ENCODE measurements around the gene RPL3.
"Not testable (repeated sequence)": the region's sequence is repeated elsewhere in the genome, so short reads cannot be mapped to it uniquely, and the experiment has no call there.

RPL3 gene

DNA sequence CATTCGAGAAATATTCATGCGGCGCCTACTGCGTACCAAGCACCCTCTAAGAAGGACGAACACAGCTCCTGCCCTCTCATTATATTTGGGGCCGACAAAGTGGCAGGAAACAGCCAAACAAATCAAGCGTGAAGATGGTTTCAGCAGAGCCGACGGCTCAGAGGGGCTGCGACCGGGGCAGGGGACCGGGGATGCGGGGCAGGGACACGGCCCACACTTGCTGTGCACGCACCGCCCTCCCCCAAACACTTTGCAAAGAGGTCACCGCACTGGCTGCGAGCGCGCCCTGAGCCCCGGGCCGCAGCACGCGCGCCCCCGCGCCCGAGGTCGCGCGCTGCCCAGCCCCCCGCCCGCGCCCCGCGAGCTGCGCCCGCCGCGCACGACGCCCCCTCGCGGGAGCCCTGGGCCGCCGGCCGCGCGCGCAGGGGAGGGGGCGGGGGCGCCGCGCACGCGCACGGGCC, 30.1 kb upstream of the RPL3 start:
- peak overlapping the region; percentile 74 for H3K4me3 ChIP-seq (ENCODE audit: low read length)
- H3K27ac ChIP-seq (ENCODE audit: low read depth, low read length), result peak overlapping the region; percentile 61

DNA sequence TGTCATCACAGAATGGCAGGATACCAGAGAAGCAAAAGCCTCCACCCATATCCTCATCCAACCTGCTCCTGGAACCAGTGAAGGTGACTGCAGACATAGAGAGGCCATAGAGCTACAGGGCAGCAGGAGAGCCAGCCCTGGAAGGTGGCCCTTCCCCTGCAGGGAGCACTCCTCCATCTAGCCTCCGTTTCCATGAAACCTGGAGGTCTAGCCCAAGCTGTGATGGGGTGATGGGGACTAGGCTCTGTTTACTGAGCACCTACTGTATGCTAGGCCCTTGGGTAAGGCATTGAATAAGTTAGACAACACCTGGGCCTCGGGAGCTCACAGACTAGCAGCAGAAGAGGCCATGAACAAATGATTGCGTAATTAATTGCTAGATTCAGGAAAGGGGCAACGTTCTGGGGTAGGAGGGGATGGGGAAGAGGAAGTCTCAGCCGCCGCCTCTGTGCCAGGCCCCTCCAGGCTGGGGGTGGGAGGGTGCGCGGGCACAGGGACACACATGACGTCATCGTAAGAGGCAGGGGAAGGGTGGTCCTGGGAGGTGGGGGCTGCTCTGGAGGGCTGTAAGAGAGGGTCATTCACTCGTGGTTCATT, 29.6 kb upstream of the RPL3 start:
- Histone ChIP-seq H3K4me1 (ENCODE audit: control insufficient read depth, insufficient read depth, low read length) (peaks cover 7% of the 10 kb centered on the region), H3K9ac (ENCODE audit: low read length) (peak overlapping the region; percentile 62), H3K36me3 (ENCODE audit: control insufficient read depth, insufficient read depth, low read length) (no peaks in the 10 kb centered on the region), H3K4me3 (ENCODE audit: low read length) (peak overlapping the region; percentile 74), H3K27me3 (ENCODE audit: control insufficient read depth, insufficient read depth, low read length) (no peaks in the 10 kb centered on the region), H3K27ac (ENCODE audit: low read depth, low read length) (peak overlapping the region; percentile 56)

More for the DNA sequence above, 30.1 kb upstream of the RPL3 start:
- Histone ChIP-seq H3K36me3 (ENCODE audit: control insufficient read depth, insufficient read depth, low read length) (no peaks in the 10 kb centered on the region), H3K9ac (ENCODE audit: low read length) (peak overlapping the region; percentile 62), H3K4me1 (ENCODE audit: control insufficient read depth, insufficient read depth, low read length) (peaks cover 7% of the 10 kb centered on the region), H3K27me3 (ENCODE audit: control insufficient read depth, insufficient read depth, low read length) (no peaks in the 10 kb centered on the region)

DNA sequence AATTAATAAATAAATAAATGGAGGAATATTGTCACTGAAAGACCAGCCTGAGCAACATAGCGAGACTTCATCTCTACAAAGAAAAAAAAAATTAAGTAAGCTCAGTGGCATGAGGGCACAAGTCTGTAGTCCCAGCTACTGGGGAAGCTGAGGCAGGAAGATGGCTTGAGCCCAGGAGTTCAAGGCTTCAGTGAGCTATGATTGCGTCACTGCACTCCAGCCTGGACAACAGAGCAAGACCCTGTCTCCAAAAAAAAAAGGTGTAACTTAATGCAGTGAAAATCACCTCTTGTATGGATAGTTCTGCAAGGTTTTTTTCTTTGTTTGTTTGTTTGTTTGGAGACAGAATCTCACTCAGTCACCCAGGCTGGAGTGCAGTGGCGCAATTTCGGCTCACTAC, 25.8 kb upstream of the RPL3 start:
- Histone ChIP-seq H3K9ac (ENCODE audit: low read length) (no peak overlapping the region), H3K4me3 (ENCODE audit: low read length) (no peak overlapping the region), H3K27me3 (ENCODE audit: control insufficient read depth, insufficient read depth, low read length) (no peaks in the 10 kb centered on the region), H3K27ac (ENCODE audit: low read depth, low read length) (no peak overlapping the region), H3K4me1 (ENCODE audit: control insufficient read depth, insufficient read depth, low read length) (peaks cover 5% of the 10 kb centered on the region), H3K36me3 (ENCODE audit: control insufficient read depth, insufficient read depth, low read length) (no peaks in the 10 kb centered on the region)

DNA sequence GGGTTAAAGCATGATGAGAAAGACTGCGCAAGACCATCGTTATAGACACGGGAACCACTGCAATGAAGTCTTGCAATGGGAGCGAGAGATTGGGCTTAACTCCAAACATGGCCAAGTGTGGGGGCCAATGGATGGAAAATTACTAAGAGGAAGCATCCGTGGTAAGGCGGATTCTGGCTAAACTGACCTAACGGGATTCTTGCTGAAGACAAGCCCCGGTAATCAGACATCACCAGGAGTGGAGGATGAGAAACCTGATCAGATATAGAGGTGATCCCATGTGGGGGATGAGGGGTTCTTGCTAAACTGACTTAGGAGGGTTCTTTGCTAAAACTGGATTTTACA, 24.6 kb upstream of the RPL3 start:
- no peak overlapping the region for H3K4me3 ChIP-seq (ENCODE audit: low read length)
- H3K27me3 ChIP-seq (ENCODE audit: control insufficient read depth, insufficient read depth, low read length), result no peaks in the 10 kb centered on the region
- no peak overlapping the region for H3K27ac ChIP-seq (ENCODE audit: low read depth, low read length)
- no peak overlapping the region for H3K9ac ChIP-seq (ENCODE audit: low read length)
- H3K4me1 ChIP-seq (ENCODE audit: control insufficient read depth, insufficient read depth, low read length), result peaks cover 2% of the 10 kb centered on the region
- no peaks in the 10 kb centered on the region for H3K36me3 ChIP-seq (ENCODE audit: control insufficient read depth, insufficient read depth, low read length)

DNA sequence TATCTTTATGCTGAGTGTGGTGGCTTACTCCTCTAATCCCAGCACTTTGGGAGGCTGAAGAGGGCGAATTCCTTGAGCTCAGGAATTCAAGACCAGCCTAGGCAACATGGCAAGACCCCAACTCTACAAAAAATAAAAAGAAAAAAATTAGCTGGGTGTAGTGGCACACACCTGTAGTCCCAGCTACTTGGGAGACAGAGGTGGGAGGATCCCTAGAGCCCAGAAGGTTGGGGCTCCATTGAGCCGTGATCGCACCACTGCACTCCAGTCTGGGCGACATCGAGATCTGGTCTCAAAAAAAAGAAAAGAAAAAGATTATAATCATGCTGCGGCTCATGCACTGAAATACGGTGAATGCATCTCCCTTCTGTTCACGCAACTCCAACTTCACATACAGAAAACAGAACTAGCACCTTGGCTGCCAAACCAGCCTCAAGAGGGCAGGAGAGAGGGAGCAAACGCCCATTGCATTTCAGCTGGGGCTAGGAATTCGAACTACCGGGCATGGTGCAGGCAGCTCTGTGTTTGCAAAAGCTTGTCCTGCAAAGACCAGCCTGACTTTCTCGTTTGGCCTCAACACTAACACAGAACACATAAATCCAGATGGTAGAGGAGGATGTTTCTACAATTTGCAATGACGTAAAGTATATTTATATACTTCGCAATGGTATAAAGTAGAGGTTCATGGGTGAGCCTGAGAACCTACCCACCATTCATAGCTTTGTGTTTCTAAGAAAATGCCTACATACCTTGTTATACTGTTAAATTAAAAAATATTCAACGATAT, 24.0 kb upstream of the RPL3 start:
- H3K27ac ChIP-seq (ENCODE audit: low read depth, low read length), result no peak overlapping the region
- H3K4me1 ChIP-seq (ENCODE audit: control insufficient read depth, insufficient read depth, low read length), result no peaks in the 10 kb centered on the region
- no peak overlapping the region for H3K4me3 ChIP-seq (ENCODE audit: low read length)
- H3K9ac ChIP-seq (ENCODE audit: low read length), result no peak overlapping the region
- H3K27me3 ChIP-seq (ENCODE audit: control insufficient read depth, insufficient read depth, low read length), result no peaks in the 10 kb centered on the region
- H3K36me3 ChIP-seq (ENCODE audit: control insufficient read depth, insufficient read depth, low read length), result no peaks in the 10 kb centered on the region

DNA sequence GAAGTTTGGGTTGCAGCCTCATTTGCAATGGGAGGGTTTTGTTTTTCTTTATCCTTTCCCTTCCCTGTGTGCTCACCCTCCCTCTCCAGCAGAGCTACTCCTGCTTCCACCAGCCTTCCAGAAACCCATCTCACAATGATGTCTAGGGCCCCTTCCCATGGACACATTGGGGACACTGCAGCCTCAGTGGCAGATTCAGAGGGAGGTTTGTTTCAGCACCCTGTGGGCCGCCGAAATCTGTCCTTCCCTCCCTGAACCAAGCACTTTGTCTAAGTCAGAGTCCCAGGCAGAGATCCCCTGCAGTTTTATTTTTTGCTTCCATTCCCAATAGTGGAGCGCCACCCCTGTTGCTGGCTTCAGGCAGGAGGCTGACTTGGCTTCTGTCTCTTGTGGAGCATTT, 21.8 kb upstream of the RPL3 start:
- H3K27me3 ChIP-seq (ENCODE audit: control insufficient read depth, insufficient read depth, low read length), result no peaks in the 10 kb centered on the region
- no peak overlapping the region for H3K4me3 ChIP-seq (ENCODE audit: low read length)
- no peak overlapping the region for H3K9ac ChIP-seq (ENCODE audit: low read length)
- H3K27ac ChIP-seq (ENCODE audit: low read depth, low read length), result no peak overlapping the region
- no peaks in the 10 kb centered on the region for H3K36me3 ChIP-seq (ENCODE audit: control insufficient read depth, insufficient read depth, low read length)
- no peaks in the 10 kb centered on the region for H3K4me1 ChIP-seq (ENCODE audit: control insufficient read depth, insufficient read depth, low read length)

DNA sequence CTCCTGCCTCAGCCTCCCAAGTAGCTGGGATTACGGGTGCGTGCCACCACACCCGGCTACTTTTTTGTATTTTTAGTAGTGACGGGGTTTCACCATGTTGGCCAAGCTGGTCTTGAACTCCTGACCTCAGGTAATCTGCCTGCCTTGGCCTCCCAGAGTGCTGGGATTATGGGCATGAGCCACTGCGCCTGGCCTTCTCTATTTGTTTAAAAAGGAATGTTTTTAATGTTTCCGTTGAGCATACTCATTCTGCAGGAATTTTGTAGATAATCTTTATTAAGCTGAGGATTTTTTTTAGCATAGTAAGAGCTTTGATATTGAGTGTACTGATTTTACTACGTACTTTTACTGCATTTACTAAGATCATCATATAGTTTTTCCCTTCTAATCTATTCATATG, 20.4 kb upstream of the RPL3 start:
- H3K4me1 ChIP-seq (ENCODE audit: control insufficient read depth, insufficient read depth, low read length); H3K9ac ChIP-seq (ENCODE audit: low read length): not testable (repeated sequence)

DNA sequence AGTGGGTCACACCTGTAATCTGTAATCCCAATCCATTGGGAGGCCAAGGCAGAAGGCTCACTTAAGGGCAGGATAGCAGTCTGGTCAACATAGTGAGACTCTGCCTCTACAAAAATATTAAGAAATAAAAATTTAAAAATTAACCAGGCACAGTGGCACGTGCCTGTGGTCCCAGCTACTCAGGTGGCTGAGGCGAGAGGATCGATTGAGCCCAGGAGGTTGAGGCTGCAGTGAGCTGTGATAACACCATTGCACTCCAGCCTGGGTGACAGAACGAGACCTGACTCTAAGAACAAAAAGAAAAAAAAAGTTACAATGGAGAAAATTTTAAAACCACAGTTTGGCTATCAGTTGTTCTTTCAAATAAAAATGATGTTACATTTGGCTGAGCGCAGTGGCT, 17.0 kb upstream of the RPL3 start:
- no peaks in the 10 kb centered on the region for H3K27me3 ChIP-seq (ENCODE audit: control insufficient read depth, insufficient read depth, low read length)
- H3K4me1 ChIP-seq (ENCODE audit: control insufficient read depth, insufficient read depth, low read length), result no peaks in the 10 kb centered on the region
- H3K4me3 ChIP-seq (ENCODE audit: low read length), result no peak overlapping the region
- H3K27ac ChIP-seq (ENCODE audit: low read depth, low read length), result no peak overlapping the region
- H3K9ac ChIP-seq (ENCODE audit: low read length), result no peak overlapping the region
- H3K36me3 ChIP-seq (ENCODE audit: control insufficient read depth, insufficient read depth, low read length), result no peaks in the 10 kb centered on the region

More for the DNA sequence above, 20.4 kb upstream of the RPL3 start:
- H3K36me3 ChIP-seq (ENCODE audit: control insufficient read depth, insufficient read depth, low read length); H3K4me3 ChIP-seq (ENCODE audit: low read length); H3K27ac ChIP-seq (ENCODE audit: low read depth, low read length); H3K27me3 ChIP-seq (ENCODE audit: control insufficient read depth, insufficient read depth, low read length): not testable (repeated sequence)

DNA sequence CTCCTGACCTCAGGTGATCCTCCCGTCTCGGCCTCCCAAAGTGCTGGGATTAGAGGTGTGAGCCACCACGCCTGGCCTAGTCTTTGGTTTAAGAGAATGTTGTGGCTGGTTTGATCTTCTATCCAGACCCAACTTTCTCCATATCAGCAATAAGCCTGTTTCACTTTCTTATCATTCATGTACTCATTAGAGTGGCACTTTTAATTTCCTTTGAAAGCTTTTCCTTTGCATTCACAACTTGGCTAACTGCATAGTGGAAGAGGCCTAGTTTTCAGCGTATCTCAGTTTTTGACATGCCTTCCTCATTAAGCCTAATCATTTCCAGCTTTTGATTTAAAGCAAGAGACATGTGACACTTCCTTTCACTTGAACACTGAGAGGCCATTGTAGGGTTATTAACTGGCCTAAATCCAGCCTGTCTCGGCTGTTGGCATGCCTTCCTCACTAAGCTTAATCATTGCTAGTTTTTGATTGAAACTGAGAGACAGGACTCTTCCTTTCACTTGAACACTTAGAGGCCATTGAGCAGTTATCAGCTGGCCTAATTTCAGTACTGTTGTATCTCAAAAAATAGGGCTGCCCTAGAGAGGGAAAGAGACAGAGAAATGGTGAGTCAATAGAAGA, 13.1 kb upstream of the RPL3 start:
- H3K36me3 ChIP-seq (ENCODE audit: control insufficient read depth, insufficient read depth, low read length), result no peaks in the 10 kb centered on the region
- H3K27ac ChIP-seq (ENCODE audit: low read depth, low read length), result no peak overlapping the region
- no peaks in the 10 kb centered on the region for H3K4me1 ChIP-seq (ENCODE audit: control insufficient read depth, insufficient read depth, low read length)
- no peak overlapping the region for H3K9ac ChIP-seq (ENCODE audit: low read length)
- H3K27me3 ChIP-seq (ENCODE audit: control insufficient read depth, insufficient read depth, low read length), result no peaks in the 10 kb centered on the region
- H3K4me3 ChIP-seq (ENCODE audit: low read length), result no peak overlapping the region

DNA sequence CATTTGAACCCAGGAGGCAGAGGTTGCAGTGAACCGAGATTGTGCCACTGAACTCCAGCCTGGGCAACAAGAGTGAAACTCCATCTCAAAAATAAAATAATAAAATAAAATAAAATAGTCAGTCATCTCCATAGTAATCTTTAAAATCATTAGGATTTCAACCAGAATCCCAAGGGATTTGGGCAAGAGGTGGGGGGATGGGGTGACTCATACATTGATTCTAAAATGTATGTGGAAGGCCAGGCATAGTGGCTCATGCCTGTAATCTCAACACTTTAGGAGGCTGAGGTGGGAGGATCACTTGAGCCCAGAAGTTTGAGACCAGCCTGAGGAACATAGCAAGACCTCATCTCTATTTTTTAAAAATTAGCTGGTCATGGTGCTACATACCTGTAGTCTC, 11.1 kb upstream of the RPL3 start:
- H3K27ac ChIP-seq (ENCODE audit: low read depth, low read length); H3K36me3 ChIP-seq (ENCODE audit: control insufficient read depth, insufficient read depth, low read length); H3K4me3 ChIP-seq (ENCODE audit: low read length); H3K27me3 ChIP-seq (ENCODE audit: control insufficient read depth, insufficient read depth, low read length); H3K4me1 ChIP-seq (ENCODE audit: control insufficient read depth, insufficient read depth, low read length); H3K9ac ChIP-seq (ENCODE audit: low read length): not testable (repeated sequence)

DNA sequence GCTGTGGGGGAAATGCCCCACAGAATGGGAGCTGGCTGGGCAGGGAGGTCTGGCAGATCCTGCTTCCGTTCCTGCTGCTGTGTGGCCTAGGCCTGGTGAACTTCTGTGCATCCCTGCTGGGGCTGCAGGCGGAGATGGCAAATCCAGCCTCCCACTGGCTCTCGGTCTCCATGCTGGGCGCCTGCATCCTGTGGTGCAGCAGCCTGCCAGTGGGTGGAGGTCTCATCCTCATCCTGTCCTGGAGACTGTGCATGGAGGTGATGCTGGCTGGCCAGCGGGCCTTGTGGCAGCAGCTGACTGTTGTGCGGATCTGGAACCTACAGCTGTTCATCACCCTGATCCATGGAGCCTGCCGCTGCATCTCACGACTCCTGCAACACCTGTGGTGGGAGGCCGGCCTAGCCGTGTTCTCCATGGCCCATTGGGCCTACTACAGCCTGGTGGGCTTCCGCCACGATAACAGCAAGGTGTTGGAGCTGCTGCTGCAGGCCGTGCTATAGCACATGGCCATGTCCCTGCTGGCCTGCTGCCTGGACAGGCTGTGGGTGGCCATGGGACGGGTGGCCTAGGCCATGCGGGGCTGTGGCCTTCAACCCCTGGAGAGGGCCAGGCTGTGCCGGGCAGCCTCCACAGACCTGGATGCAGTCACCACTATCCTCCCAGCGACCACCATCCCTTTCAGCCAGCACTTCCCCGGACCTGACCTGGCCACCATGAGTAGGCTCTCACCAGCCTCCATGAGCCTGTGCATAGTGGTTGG, 8.8 kb upstream of the RPL3 start:
- Histone ChIP-seq H3K9ac (ENCODE audit: low read length) (no peak overlapping the region), H3K27me3 (ENCODE audit: control insufficient read depth, insufficient read depth, low read length) (no peaks in the 10 kb centered on the region), H3K4me1 (ENCODE audit: control insufficient read depth, insufficient read depth, low read length) (no peaks in the 10 kb centered on the region), H3K27ac (ENCODE audit: low read depth, low read length) (no peak overlapping the region), H3K4me3 (ENCODE audit: low read length) (no peak overlapping the region), H3K36me3 (ENCODE audit: control insufficient read depth, insufficient read depth, low read length) (no peaks in the 10 kb centered on the region)

DNA sequence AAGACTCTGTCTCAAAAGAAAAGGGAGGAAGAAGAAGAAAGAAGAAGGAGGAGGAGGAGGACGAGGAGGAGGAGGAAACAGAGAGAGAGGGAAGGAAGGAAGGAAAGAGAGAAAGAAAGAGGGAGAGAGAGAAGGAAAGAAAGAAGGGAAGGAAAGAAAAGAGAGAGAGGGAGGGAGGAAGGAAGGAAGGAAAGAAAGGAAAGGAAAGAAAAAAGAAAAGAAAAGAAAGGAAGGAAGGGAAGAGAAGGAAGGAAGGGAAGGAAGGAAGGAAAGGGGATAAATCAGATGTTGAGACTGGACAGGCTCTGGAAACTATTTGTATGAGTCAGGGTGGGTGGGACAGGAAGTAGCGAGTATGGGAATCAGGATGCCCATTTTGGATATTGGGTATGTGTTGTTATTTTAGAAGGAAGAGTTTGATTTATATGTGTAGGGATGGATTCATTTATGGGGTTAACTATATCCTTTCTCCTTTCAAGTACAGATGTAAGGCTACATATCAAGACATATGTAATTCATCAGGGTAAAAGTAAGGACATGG, 6.0 kb upstream of the RPL3 start:
- Histone ChIP-seq H3K27me3 (ENCODE audit: control insufficient read depth, insufficient read depth, low read length) (no peaks in the 10 kb centered on the region), H3K36me3 (ENCODE audit: control insufficient read depth, insufficient read depth, low read length) (no peaks in the 10 kb centered on the region), H3K4me1 (ENCODE audit: control insufficient read depth, insufficient read depth, low read length) (no peaks in the 10 kb centered on the region), H3K9ac (ENCODE audit: low read length) (no peak overlapping the region), H3K4me3 (ENCODE audit: low read length) (no peak overlapping the region), H3K27ac (ENCODE audit: low read depth, low read length) (no peak overlapping the region)
